Inflammatory macrophage treated with lipopolysaccharide for 1 hour (primary cell): ENCODE results near the gene GNS.
"Not testable (repeated sequence)": the region's sequence is repeated elsewhere in the genome, so short reads cannot be mapped to it uniquely, and the experiment has no call there.

Experiments used
- DNase-seq, 2 donors: peaks; one replicate each; pipeline ENCODE4 v3.0.0-alpha.2; 2020 to 2022

Gene GNS

DNA sequence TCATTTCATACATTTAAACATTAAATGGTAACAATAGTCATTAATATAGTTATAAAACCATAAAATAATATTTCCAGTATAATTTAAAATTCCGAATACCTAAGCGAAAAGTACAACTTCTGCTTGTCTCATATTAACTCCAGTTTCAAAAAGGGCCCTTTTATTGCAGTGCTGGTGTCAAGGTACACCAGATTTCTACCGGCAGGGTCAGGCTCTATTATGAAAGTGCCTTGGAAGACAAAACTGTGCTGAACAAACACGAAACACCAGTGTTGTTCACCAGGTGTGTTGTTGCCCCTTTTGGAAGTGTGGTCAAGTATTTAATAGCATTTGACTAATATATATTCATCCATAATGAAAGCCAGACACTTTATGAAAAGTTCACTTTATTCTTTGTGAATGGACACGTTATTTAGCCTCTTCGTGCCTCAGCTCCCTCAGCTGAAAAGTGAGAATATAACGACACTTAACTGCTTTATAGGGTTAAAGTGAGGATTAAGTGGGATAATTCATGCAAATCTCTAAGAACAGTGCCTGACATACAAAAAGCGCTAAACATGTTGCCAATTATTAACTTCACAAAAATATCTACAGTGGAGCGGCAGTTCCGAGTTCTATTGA, 20.3 kb upstream of the GNS start:
- no peak for DNase-seq

DNA sequence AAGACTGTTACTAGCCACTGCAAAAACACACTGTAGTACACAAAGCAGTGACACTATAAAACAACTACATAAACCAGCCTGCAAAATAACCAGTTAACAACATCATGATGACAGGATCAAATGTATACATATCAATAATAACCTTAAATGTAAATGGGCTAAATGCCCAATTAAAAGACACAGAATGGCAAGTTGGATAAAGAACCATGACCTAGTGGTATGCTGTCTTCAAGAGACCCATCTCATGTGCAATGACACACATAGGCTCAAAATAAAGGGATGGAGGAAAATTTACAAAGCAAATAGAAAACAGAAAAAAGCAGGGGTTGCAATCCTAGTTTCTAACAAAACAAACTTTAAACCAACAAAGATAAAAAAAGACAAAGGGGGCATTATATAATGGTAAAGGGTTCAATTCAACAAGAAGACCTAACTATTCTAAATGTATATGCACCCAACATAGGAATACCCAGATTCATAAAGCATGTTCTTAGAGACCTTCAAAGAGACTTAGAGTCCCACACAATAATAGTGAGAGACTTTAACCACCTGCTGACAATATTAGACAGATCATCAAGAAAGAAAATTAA, 16.0 kb upstream of the GNS start:
- not testable (repeated sequence) for DNase-seq

DNA sequence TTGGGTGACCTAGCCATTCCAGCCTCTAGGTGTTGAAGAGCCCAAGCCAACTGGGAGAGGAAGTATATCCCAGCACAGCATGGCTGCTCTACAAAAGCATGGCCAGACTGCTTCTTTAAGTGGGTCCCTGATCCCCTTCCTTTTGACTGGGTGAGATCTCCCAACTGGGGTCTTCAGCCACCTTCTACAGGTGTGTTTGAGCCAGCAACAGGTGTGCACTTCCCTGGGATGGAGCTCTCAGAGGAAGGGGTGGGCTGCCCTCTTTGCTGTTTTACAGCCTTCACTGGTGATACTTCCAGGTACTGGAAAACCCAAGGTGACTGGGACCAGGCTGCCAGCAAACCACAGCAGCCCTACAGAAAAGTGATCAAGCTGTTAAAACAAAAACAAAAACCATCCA, 14.2 kb upstream of the GNS start:
- no peak for DNase-seq

DNA sequence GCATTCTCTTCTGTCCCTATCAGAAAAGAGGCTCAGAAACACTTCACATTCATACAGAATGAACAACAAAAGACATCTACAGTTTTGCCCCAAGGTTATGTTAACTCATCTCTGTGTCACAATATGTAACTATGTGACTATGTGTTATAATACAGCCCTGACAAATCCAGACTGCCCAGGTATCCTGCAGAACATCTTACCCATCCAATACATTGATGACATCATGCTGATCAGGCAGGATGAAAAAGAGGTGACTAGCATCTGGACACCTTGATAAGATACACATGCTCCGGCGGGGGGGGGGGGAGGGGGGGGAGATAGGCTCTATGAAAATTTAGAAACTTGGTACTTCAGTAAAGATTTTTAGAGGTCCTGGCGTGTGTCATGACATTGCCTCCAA, 8.3 kb upstream of the GNS start:
- no peak for DNase-seq

DNA sequence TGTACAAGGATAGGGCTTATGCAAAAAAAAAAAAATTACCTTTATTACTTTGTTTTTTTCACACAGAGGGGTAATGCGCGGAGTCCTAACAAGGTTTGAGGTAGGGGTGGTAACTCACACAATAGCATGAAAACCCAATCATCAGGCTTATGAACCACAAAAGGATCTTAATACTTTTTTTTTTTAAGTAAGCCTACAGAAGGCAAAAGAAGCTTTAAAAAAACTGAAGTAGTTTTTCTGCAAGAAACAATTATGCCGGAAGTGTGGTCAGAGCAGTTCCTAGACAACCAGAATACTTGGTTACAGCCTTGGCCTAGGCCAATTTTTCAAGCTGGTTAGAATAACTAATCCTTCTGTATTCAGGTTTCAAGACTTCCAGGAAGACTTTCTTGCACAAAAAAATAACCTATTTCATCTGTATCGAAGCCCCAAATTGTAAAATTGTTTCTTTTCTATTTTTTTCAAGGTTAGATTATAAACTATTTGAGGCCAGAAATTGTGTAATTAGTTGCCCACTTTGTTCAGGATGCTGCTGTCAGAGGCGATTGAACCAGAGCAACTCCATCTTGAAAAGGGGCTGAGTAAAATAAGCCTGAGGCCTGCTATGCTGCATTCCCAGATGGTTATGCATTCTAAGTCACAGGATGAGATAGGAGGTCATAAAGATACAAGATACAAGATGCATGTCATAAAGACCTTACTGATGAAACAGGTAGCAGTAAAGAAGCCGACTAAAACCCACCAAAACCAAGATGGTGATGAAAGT, 1.8 kb upstream of the GNS start:
- no peak for DNase-seq

DNA sequence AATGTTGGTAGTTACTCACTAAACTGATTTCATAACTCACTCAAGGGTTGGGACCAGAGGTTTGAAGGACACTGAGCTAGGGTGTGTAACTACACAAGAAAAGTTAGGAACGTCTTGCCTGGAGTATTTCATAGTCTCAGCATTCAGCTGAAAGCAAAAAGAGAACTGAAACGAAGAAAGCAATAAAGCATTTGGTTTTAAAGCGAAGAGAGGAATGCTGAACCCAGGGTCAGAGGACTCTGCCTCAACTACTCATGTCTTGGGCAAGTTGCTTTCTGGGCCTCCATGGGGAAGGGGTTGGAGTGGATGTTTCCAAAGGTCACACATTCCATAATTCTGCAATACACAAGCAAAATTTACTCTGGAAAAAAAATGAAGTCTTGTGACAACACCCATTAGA, 1.4 kb downstream of the GNS start:
- DNase-seq: peak; percentile 64 to 78

DNA sequence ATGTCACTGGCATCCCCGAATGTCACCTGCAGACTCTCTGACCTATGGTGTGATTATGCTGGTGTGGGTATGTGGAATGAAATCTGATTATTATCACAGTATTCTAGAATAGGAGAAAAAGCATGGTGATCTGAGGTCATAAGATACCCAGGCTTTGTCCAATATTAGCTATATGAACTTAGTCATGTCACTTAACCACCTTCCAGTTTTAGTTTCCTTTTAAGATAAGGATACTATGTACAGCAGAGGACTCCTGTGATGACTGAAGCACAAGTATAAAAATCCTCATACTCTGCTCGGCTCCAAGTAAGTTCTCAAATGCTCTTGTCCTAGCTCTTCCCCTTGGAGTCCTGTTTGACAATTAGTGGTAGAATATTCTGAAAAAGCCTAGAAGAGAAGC, 2.8 kb downstream of the GNS start:
- peak; percentile 60 to 62 for DNase-seq

DNA sequence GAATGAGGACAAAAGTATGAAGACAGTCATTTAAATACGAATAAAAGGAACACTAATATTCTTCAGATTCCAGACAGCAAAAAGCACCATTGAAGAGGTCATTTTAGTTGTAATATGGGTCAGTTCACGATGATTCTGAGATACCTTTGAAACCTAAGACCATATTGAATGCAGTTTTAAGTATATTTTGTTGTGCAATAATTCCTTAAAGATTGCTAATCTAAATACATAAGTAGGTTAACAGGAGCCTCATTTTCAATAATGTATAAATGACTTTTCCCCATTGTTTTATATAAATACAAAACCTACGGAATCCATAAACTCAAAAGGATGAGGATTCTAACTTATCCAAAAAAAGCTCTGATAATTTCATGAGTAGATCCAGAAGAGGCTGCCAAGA, 5.8 kb downstream of the GNS start:
- DNase-seq: no peak

DNA sequence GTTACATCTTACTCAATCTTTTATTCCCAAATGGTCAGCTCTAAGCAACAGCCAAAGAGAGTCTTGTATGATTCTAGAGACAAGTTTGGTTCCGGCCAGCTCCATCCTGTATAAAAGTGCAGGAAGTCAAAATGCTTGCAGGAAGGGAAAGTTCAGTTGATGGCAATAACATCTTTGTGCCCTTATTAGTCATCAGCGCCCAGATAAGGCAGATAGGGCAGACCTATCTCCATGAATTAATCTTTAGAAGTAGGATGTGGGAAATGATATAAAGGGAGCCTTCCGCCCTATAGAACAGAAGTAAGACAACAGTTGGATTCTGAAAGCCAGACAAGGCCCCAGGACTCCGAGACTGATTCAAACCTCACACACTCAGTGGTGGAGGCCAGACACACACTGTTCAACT, 6.4 kb downstream of the GNS start:
- peak; percentile 41 to 51 for DNase-seq

DNA sequence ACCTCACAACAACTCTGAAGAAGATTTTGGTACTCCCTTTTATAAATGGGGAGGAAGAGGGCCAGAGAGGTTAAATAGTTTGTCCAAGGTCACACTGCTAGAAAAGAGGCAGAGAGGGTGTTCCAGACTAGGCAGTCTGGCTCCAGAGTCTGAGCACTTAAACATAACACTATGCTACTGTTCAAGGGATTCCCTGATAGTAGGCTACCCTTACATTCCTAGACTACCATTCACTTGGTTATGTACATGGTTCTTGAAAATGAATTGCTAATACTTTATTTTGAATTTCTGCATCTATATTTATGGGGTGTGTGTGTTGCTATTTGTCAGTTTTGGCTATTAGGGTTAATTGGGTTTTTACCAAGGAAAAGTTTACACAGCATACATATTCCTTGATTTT, 7.2 kb downstream of the GNS start:
- no peak for DNase-seq

DNA sequence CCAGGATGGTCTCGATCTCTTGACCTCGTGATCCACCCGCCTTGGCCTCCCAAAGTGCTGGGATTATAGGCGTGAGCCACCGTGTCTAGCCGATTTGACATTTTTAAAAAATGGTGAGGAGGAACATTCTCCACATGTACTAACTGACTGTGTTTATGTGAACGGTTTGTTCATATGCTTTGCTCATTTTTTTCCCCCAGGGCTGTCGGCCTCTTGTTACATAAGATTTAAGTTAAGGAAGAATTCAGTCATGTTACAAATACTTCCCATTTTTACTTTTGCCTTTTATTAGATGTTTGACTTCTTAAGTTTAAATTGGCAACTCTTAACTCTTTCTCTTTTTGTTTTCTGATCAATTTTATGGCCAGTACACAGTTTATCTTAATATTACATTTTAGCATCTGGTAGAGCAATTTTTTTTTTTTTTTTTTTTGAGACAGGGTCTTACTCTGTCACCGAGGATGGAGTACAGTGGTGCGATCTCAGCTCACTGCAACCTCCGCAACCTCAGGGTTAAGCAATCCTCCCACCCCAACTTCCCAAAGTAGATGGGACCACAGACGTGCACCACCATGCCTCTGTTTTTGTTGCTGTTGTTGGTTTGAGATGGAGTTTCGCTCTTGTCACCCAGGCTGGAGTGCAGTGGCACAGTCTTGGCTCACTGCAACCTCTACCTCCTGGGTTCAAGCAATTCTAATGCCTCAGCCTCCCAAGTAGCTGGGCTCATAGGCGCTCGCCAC, 9.6 kb downstream of the GNS start:
- peak; percentile 76 to 82 for DNase-seq

DNA sequence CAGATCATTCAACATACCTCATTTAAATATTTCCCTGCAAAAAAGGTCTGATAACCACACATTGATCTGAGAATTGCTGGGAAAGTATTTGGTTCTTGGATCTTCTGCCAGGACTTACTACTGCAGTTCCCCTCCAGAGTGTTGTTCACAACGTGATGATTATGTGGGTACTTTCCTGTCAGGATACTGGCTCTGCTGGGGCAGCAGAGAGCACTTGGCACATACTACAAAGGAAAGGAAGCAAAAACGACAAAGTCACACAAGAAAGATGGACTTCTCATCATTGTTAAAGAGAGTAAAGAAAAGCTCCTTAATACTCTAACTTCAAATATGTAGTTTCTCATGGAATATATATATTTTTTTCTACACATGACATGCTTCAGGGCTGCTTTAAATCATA, 11.5 kb downstream of the GNS start:
- DNase-seq: peak; percentile 59 to 78

DNA sequence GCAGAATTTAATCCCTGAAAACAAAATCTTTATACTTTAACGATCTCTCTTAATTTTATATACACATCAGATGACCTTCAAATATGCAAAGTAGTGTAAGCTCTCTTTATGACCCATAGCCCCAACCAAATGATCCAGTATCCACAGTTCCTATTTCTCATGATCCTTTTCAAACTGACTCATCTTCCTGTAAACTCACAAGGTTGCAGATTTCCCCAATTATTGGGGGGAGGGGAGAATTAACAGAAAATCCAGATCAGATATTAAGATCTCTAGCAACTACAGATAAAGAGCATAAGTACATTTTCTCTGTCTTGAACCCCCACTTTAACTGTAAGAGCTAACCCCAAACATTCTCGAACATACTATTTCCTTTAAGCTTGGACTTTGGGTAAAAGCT, 12.5 kb downstream of the GNS start:
- peak; percentile 81 to 90 for DNase-seq

DNA sequence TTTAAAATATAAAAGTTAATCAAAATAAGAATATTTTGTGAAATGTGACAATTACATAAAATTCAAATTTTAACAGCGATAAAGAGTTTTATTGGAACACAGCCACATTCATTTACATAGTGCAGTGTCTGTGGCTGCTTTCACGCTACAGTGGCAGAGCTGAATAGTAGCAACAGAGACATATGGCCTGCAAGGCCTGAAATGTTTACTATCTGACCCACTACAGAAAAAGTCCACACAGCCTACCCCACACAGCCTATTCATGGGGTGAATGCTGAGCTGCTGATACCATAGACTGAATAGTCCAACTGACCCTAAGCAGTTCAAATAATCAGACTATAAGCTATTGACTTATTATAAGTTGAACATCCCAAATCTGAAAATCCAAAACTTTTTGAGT, 13.2 kb downstream of the GNS start:
- no peak for DNase-seq

DNA sequence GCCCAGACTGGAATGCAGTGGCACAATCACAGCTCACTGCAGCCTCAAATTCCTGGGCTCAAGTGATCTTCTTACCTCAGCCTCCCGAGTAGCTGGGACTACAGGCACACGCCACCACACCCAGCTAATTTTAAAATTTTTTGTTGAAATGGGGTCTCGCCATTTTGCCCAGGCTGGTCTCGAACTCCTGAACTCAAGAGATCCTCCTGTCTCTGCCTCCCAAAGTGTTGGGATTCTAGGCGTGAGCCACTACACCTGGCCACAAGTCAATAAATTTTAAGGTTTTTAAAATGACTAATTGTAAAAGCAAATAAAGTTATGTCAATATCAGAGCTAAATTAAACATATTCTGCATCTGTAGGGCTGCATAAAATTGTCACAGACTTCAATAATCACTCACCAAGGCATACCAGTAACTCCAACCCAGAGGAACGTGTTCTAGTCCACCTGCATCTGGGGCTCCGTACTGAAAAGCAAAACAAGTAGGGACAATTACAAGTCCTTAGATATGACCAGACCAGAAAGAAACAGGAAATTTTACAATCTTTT, 13.9 kb downstream of the GNS start:
- DNase-seq: no peak

DNA sequence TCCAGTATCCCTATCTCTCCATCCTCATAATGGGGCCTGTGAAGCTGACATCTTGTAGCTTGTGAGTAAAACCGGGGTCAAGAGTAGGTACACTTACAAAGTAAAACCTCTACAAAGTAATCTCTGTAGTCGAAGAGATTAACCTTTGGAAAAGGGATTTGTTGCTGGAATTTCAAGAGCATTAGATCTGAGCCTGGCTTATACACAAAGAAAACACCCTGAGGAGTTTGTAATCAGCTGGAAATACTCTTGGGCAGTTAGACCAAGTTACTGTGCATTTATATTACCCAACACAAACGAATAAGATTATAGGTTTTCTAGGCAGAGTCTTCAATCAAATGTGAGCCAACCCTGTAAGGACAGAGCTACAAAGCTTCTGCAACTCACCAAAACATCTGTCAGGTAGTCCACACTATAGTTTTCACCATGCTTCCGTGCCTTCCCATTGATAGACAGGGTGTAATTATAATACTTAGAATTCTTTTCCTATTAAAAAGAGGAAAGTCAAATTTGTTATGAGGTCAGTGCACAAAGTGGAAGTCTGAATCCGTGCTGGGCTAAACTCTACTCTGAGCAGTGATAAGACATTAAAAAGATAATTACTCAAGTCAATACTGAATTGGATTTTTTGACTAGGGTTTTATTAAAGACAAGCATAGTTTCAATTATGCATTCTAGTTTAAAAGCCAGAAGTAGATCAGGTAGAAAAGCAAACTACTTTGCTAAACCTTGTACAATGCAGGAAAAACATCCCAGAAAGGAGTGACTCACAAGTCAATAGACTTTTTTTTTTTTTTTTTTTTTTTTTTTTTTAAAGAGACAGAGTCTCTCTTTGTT, 14.6 kb downstream of the GNS start:
- DNase-seq: peak; percentile 31 to 35

DNA sequence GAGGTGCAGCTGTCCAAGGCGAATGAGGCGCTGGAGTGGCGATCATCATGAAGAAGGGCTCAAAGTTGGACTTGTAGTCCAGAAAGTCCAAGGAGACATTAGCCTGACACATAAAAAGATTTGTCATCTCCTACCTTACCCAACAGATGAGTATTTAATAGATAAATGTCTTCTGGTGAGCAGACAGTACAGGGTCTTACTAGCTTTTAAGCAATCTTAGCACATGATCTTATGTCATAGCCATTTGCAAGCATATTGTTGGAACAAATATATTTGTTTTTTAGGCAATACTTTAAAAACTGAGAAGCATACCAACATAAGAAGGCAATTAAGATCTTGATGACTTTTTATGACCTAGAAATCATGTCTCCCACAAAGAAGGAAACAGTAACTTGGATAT, 16.0 kb downstream of the GNS start:
- DNase-seq: peak in 1 of 2 donors; percentile 39

DNA sequence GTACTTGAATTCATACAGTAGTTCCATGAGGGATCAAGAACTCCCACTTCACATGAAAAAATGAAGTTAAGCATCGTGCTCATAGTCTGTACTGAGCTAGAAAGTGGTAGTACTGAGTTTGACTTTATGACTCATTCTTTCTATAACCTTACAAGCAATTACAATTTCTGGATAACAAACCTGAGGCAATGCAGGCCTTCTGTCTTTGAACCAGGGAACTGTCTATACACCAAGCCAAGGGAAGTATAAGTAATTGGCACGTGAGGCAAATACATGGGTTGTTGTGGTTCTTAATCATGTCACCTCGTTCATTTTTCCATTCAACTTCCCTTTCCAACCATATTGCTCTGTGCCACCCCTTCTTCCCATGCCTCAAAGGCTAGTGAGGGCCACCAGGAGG, 16.8 kb downstream of the GNS start:
- DNase-seq: peak in 1 of 2 donors; percentile 56

DNA sequence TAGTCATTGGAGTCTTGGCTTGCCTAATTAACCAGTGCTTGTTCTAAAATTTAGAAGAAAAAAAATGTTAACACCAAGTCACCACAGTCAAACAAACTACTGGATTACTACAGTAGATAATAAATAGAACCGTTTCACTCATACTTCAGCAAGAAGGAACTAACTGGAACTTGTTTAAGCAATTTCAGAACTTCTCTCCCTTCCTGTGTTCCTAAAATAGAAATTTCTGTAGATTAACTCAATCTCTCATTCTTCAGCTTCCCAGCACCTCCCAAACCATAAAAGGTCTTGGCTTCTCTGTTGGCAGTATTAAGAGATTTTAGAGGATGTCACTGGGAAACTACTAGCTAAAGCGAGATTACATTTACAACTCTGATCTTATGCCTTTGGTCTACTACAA, 18.6 kb downstream of the GNS start:
- peak; percentile 65 to 70 for DNase-seq

DNA sequence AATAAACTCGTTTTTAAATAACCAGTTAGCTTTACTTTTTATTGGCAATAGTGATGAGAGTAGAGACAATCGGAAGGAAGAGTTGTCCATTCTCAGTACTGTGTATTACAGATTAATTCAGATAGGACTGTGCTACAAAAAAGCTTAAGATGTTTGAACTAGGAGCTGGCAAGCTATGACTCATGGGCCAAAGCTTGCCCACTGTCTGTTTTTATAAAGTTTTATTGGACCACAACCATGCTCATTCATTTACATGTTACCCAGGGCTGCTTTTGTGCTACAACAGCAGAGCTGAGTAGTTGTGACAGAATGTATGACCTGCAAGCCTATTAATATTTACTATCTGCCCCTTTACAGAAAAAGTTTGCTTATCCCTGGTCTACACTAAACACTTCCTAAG, 19.4 kb downstream of the GNS start:
- DNase-seq: no peak

DNA sequence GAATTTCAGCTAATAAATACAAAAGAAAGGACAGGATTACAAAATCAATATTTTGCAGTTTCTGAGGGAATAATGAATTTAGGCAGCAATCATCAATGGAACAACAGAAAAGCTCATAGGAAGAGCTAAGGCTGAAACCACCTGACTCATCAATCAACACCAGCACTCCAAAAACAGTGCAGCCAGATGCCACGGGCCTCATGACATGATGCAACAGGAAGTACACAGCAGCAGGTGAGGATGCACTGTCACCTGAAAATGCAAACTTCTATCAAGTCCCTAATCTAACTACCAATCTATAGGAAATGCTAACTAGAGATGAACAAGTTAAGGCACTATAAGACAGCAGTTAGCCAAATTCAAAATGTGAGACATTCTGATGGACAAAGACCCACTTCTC, 21.7 kb downstream of the GNS start:
- no peak for DNase-seq

DNA sequence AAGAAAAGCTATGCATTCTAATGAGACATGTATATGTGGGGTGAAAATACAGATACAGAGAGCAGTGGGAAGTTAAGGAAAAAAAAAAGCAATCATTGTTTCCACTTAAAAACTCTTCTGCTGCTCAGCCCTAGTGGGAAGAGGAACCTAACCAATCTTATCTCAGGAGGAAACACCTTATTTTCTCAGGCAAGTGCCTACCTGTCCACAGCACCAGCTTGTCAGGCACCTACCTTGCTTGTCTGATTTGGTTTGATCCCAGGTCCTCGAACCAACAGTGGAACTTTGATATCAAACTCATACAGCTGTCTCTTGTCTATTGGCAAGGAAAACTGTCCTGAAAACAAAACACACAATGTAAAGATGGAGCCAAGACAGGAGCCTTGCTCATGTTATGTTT, 22.4 kb downstream of the GNS start:
- DNase-seq: no peak
